SKM-1 treated with dmso at 0.1 percent for 144 hours (cell line): ENCODE measurements around the gene KCNIP4.
"Not testable (repeated sequence)": the region's sequence is repeated elsewhere in the genome, so short reads cannot be mapped to it uniquely, and the experiment has no call there.

Experiments
- DNase-seq: peaks from one replicate; lab custom pipeline; 2025; ENCODE audit not compliant: unreplicated experiment; lab: John Stamatoyannopoulos, UW

KCNIP4 gene

DNA sequence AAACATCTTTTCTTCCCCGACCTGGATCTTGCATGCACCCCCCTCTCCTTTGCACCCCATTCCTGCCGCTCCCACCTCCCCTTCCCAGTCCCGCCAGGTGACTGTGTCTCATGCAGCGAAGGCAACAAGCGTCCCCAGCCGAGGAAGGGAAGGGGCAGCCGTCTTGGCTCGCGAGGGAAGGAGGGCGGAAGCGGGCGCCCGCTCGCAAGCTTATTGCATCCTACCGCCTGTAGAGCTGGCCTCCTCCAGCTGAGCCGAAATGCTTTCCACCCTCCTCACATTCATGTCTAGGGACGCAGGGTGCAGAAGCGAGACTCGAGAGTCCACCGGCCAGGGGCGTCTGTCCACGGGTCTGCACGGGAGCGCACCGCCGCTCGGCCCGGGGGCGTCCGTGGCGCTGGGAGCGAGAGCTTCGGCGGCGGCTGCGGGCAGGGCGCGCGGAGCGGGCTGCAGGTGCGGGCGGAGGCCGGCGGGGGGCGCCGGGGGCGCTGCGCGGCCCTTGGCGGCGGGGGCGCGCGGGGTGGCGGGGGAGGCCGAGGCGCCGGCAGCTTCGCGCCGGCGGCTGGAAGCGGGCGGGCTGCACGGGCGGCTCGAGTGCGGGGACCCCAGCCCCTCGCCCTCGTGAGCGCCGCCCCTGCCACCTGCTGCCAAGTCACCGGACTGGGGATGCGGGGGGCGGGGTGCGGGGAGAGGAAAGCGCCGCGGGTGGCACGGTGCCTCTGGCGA lies at the start of gene KCNIP4:
TSS of gene KCNIP4 (minus strand) at position 426 of the 726 bp plus-strand sequence.
- no peak for DNase-seq

DNA sequence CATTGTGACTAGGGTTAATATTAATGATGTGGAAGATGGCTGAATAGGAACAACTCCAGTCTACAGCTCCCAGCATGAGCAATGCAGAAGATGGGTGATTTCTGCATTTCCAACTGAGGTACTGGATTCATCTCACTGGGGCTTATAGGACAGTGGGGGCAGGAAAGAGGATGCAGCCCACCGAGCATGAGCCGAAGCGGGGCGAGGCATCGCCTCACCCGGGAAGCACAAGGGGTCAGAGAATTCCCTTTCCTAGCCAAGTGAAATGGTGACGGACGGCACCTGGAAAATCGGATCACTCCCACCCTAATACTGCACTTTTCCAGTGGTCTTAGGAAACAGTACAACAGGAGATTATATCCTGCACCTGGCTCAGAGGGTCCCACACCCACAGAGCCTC lies 48.0 kb upstream of the KCNIP4 start:
- DNase-seq, result not testable (repeated sequence)

DNA sequence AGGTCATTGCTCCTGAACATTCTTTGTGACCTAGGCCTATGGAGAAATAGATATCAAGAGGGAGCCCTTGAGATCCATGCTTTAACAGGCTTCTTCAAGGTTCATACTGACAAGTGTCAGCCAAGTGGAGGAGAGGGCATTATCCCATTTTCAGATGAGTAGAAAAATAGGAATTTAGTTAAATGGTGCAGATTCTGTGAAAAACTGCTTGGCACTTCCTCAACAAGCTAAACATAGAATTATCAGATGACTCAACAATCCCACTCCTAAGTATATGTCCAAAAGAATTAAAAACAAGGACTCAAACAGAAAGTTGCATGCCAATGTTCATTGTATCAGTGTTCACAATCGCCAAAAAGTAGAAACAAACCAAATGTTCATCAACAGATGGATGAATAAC lies 43.8 kb upstream of the KCNIP4 start:
- DNase-seq, result no peak

DNA sequence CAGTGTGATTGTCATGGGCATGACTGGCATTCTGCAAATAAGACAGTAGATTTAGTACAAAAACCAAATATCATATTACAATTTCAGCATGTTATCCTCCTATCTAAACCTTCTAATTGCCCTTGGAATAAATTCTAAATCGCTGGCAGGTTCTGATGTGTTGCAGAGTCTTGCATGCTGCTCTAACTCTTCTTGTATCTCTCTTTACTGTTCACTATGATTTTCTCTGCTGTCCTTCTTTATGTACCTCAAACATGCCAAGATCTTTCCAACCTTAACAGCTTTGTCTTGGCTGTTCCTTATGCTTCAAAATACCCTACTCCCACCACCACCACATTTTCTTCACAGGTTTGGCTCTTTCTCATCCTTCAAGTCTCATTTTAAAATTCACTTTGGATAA lies 43.0 kb upstream of the KCNIP4 start:
- no peak for DNase-seq

DNA sequence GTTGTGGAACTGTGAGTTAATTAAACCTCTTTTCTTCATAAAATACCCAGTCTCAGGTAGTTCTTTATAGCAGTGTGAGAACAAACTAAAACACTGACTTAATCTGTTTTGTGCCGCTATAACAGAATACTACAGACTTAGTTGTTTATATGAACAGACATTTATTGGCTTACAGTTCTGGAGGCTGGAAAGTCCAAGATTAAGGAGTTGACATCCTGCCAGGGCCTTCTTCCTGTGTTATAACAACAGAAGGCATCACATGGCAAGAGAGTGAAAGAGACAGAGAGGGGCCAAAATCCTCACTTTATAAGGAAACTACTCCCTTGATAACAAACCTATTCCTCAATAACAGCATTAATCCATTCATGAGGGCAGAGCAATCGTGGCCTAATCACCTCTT lies 42.5 kb upstream of the KCNIP4 start:
- DNase-seq, result no peak

DNA sequence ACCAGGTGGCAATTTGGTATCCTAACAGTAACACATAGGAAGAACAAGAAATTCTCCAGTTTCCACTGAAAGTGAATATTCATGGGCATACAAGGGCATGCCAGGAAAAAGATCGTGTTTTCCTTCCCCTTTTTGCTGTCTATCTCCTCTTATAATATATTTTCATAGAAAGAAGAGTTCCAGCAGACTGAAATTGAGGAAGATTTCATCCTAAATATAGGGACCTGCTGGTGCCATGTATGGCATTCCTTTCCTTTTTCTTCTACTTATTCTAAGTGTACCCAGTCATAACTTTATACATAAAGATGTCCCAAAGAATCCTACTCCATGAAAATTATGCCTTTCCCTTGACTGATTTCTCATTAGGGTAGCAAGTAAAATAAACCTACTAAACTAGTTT lies 40.8 kb upstream of the KCNIP4 start:
- no peak for DNase-seq

DNA sequence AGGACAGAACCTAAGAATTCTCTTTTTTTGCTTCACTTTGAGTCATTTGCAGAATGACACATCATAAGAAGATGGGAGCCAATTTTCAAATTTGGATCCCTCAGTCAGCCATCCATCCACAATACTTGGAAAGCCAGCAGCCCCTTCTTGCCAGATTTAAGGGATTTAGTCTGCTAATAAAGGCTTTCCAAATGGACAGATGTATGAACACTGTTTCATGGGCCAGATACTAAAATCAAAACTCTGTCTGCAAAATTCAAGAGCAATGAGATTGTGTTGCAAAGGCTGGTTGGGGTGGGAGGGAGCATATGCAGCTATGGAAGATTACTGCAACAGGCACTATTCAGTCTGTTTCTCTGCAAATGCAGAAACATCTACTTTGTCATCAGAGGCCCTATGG lies 37.7 kb upstream of the KCNIP4 start:
- DNase-seq, result no peak

DNA sequence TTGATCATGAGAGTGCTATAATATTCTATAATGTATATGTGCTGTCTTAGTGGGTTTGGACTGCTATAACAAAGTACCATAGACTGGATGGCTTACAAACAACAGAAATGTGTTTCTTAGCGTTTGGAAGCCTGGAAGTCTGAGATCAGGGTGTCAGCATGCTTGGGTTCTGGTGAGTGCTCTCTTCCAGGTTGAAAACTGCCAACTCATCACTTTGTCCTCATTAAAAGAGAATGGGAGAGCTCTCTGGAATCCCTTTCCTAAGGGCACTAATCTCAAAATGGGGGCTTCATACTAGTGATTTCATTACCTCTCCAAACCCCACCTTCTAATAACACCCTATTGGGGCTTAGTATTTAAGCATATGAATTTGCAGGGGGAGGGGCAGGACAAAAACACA lies 33.5 kb upstream of the KCNIP4 start:
- DNase-seq, result no peak

DNA sequence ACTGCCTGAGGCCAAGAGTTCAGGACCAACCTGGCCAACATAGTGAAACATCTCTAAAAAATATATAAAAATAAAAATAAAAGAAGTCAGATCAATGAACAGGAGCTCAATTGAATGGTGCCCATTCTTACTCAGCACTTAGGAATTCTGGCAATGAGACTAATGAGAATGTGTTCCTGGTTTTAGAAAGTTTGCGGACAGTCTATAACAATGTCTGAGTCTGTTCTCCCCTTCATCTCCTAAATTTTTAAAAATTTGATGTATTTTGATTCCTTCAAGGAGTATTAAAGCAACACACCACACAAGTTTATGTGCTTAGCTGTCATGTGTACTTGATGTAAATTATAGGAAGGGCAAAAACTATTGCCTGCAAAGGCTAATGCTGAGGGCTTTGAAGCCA lies 30.6 kb upstream of the KCNIP4 start:
- DNase-seq, result no peak

DNA sequence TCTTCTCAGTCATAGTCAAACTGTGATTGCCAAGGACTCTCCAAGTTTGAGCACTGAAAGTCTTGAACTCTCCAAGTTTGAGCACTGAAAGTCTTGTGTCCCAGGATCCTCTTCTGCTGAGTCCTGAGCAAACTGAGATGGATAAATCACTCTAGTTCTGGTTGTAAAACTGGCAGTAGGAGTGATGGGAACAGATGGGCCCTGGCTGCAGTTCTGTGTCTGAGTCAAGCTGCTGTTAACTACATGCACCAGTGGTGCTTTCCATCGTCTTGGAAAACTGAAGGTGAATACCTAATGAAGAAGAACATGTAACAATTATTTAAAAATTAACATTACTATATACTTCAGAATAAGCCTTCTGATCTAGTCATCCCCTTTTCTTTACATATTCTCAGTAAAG lies 27.6 kb upstream of the KCNIP4 start:
- no peak for DNase-seq

DNA sequence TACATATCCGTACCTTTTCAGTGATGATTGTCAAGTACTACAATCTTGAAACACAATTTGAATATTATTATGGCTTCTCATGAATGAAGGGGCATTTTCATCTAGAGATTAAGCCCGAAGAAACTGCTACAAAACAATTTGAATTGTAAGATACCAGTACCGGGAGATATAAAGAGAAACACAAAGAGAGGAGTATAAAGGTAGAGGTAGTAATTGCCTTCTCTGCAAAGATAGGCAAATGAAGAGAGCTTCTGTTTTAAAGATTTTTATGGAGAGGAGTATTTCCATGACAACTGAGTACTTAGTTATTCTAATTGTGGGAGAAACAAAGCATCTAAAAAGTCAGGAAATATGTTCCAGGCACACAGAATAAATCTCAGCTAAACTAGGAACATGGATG lies 25.3 kb upstream of the KCNIP4 start:
- no peak for DNase-seq

DNA sequence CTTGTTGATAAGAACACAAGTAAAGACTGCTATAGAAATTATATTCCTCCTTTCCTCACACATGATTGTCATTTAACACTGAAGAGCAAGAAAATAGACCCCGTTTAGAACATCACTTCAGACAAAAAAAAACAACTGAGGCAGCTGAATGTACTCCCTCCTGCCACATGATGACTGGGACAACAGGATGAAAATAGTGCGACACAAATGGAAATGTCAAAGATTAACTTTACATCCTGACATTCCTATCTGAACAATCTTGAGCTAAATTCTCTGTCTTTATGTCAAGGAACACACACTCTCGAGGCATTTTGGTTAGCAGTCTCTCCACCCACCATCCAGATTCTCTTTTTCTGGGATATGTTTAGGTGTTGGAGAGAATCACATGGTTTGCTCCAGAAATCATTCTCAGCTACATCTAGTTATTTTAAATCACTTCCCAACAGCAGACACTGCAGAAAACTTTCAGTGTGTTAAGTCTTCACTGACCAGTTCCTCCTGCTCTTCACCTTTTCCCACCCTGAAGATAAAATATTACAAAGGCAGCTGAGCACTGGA lies 16.3 kb upstream of the KCNIP4 start:
- no peak for DNase-seq

DNA sequence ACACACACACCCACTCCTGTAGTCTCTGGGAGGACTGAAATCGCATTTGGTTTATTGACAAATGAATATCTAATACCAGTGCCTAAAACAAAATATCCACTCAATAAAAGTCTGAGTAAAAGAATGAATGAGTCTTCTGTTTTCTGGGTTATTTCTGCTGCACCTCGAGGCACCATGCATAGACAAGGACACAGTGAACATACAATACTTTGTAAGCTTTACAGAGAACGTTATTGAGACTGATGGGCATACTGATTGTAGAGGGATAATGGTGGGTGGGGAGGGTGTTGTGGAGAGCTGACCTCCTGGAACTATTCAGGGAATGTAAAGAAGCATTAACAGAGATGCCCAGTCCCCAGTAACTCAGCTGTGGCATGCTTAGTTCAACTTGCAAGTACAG lies 14.1 kb upstream of the KCNIP4 start:
- DNase-seq, result no peak

DNA sequence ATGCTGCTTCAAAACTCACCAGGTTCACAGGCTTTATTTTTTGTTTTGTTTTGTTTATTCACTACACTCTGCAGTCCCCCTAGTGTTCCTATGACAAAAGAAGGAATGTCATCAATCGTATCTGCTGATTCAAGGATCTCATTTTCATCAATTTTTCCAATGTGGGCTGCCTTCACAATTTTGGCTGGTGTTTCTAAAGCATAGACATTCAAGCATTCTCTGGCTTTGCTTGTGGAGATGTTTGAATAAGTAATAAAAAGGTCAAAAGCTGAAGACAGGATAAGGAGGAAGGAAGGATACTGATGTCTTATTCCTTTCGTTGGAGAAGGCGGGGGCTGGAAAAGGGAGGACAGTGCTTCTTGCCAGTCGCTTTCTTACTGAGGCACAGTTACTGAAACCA lies 12.2 kb upstream of the KCNIP4 start:
- no peak for DNase-seq

DNA sequence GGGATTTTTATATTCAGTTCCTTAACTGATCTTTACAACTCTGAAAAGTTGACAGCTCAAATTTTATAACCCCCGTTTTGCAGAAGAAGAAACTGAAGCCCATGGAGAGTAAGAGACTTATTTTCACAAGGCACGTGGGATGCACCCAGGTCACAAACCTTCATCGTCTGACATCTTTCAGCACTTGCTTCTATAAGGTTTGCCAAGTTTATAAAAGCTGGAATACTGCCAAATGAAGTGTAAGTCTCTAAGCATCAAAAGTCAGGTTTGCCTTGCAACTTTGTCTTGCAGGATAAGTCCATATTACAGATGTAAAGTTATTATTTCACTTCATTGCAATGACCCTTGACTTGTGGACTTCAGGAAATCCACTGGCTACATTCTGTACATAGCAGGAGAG lies 6.3 kb upstream of the KCNIP4 start:
- DNase-seq, result no peak

DNA sequence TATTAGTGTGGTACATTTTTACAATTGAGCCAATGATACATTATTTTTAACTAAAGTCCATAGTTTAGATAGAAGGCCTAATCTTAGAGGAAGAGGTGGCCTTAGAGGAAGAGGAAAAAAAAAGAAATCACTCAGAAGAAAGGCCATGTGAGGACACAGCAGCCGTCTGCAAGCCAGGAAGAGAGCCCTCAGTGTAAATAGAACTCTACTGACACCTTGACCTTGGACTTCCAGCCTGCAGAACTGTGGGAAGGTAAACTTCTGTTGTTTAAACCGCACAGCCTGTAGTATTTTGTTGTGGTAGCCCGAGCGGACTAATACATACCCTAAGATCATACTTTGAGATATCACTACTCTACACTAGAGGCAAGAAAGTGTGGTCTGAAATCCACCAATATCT lies 5.1 kb upstream of the KCNIP4 start:
- DNase-seq, result no peak

DNA sequence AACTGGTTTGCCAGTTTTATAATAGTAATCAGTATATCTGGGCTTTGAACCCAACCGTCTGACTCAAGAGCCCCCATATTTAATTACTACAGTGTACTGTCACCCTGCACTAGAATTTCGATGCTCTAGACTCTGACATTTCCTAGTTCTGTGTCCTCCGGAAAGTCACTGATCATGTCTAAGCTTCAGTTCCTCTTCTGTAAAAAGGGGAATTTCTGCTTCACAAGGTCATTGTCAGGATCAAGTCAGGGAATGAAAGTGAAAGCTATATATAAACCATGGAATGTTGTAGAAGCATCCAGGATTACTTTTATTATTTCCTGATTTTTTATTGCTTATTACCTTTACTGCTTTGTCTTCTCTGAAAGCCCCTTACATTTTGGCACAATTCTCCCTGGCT lies 4.0 kb upstream of the KCNIP4 start:
- peak; percentile 21 for DNase-seq

DNA sequence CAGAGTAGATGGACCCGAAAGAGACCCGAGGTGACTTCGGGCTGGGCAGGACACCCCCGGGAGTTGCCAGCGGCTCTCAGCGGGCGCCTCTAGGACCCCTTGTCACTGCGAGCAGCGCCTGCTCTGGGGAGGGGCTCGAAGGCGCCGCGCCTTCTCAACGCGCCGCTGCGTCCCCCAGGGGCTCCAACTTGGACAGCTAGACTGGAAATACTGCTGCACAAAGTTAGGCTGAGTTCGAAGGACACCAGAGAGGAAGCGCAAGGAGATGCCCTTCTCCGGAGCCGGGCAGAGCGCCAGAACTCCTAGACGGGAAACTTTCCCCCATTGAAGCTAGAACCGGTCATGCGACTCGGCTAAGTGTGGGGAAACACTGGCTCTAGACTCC lies 493 bp upstream of the KCNIP4 start:
- DNase-seq, result no peak

DNA sequence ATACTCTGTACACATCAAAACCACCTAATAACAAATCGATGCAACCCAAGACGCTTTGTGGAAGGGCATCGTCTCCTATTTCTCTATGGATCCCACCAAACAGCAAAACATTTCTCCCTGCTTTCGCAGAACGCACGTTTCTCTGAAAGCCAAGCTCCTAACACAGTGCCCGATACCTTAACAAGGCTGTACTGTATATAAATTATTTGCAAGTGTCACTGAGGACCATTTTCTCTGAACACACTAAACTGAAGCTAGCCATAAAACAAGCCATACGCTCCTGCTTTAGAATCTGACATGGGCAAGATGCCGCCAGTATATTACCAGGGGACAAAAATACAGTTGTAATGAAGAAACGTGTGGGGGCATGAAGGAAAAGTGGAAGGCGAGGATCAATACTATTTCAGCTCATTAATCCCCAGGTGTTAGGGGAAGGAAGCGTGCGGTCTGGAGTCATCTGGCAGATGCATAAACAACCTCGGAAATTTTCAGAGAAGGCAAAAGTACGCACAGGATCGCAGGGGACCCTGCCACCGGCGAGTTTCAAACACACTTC lies 703 bp downstream of the KCNIP4 start:
- no peak for DNase-seq

DNA sequence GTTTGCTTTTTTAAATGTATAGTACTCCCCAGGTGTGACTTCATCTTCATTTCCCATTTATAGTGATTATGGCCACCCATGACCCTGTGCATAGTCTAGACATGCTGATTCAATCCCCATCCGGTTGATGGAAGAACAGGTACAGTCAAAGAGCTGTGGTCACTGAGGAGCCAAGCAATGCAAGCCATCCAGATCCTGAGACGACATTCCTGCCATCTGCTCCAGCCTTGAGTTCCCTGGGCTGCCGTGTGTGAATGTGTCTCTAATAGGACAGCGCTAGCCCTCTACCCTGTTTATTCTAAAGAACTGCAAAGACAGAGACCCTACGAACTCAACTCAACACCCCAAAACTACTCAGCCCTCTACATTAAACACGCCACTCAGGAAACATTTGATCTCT lies 1.7 kb downstream of the KCNIP4 start:
- no peak for DNase-seq

DNA sequence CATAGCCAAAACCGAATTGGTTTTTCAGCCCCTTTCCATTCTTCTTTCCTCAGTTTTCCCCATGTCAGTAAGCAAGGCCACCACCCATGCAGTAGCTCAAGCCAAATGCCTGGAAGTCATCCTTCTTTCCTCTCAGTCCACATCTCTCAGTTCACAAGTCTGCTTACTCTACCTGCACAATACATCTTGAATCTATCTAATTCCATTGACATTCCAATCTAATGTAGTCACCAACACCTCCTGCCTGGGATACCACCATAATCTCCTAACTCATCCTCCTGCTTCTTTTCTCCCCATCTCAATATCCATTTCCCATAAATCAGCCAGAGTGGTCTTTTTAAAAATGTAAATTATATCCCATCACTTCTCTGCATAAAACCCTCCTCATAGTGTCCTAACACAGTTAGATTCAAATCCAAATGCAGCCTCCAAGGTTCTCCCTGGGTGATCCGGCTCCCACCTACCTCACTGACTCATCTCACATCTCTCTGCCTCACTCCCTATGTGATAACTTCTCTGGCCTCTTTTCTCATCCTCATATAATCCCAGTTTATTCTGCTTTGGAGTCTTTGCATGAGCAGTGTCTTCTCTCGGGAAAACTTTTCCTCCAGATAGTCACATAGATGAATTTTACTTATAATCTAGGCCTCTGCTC lies 26.9 kb downstream of the KCNIP4 start:
- DNase-seq, result no peak

DNA sequence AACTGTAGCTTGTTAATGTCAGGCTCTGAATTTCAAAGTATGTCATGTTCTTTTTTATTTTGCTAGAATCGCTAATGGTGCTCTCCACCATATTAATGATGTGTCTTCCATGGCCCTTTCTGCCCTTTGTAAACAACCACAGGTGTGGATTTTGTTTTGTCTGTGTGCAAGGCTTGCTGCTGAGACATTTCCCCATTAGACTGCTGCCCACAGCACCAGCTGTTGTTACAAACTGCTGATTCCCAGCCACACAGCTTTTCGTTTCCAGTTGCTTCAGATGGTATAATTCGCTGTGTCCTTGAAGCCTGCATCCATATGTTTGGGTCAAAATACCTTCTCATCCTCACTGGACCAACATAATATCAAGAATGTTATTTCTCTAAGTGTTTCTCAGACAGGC lies 32.8 kb downstream of the KCNIP4 start:
- DNase-seq, result no peak
